Measurements from ENCODE around the gene ZBED4.

Gene ZBED4

GRCh38 chr22:49922484-49922883, 68.8 kb downstream of the ZBED4 start:
- DNase-seq (ENCODE audit: low read depth): no peak

- no peak for DNase-seq (ENCODE audit: low read depth)
Observed at GRCh38 chr22:49922926-49923325, 69.3 kb downstream of the ZBED4 start.

- no peak for DNase-seq (ENCODE audit: low read depth)
Observed at GRCh38 chr22:49923445-49923844, 69.8 kb downstream of the ZBED4 start.

- DNase-seq (ENCODE audit: low read depth): no peak
Observed at GRCh38 chr22:49924113-49924833, 70.6 kb downstream of the ZBED4 start.

GRCh38 chr22:49925525-49926128, 72.0 kb downstream of the ZBED4 start:
- DNase-seq (ENCODE audit: low read depth): no peak

GRCh38 chr22:49926916-49927315, 73.3 kb downstream of the ZBED4 start:
- no peak for DNase-seq (ENCODE audit: low read depth)

GRCh38 chr22:49927483-49928184, 74.0 kb downstream of the ZBED4 start:
- DNase-seq (ENCODE audit: low read depth): no peak

GRCh38 chr22:49928185-49928495, 74.5 kb downstream of the ZBED4 start:
- no peak for DNase-seq (ENCODE audit: low read depth)

GRCh38 chr22:49928555-49929210, 75.0 kb downstream of the ZBED4 start:
- DNase-seq (ENCODE audit: low read depth): no peak

GRCh38 chr22:49929211-49929979, 75.8 kb downstream of the ZBED4 start:
- no peak for DNase-seq (ENCODE audit: low read depth)

- no peak for DNase-seq (ENCODE audit: low read depth)
Observed at GRCh38 chr22:49929994-49930575, 76.4 kb downstream of the ZBED4 start.

- DNase-seq (ENCODE audit: low read depth): peak; percentile 37
Observed at GRCh38 chr22:49930596-49931412, 77.2 kb downstream of the ZBED4 start.

GRCh38 chr22:49933236-49934159, 79.9 kb downstream of the ZBED4 start:
- no peak for DNase-seq (ENCODE audit: low read depth)

GRCh38 chr22:49934160-49934890, 80.7 kb downstream of the ZBED4 start:
- no peak for DNase-seq (ENCODE audit: low read depth)

GRCh38 chr22:49934891-49935557, 81.4 kb downstream of the ZBED4 start:
- no peak for DNase-seq (ENCODE audit: low read depth)

GRCh38 chr22:49935561-49935960, 81.9 kb downstream of the ZBED4 start:
- DNase-seq (ENCODE audit: low read depth): no peak

GRCh38 chr22:49936018-49936972, 82.7 kb downstream of the ZBED4 start:
- DNase-seq (ENCODE audit: low read depth): no peak
